Measurements from ENCODE around the gene PALS1.

GRCh38 chr14:67239582-67239981 is 1.7 kb upstream of the PALS1 start:
- TF ChIP-seq POLR2A (IDR thresholded peaks at IDR 0.05) (no peak), CTCF (IDR thresholded peaks at IDR 0.05 in 4 of 5, conservative IDR thresholded peaks at IDR 0.05 in 1 of 5) (no peak)
